ENCODE data around the gene IQSEC1. TPM values are rescaled to one million over a fixed set of nuclear protein-coding genes. Genes with fewer than 3 reads are reported as not detected.
"Not testable (repeated sequence)": the region's sequence is repeated elsewhere in the genome, so short reads cannot be mapped to it uniquely, and the experiment has no call there.

IQSEC1 gene

DNA sequence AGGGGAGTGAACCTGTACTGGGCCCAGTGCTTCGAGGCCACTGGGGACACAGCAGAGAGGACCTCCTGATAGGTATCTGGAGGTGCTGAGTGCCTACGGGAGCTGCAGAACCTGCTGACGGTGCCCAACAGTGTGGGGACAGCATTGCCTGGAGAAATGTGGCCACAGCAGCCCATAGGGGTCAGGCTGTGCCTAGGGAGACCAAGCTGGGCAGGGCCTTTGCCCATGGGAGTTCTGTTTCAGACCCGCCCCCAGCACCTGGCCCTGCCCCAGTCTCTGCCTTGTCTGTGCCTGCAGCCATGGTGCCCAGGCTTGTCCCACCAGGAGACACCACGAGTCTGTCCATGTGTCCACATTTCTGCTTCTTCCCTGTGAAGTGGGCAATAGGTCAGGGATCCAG lies 216.6 kb downstream of the IQSEC1 start:
- Histone ChIP-seq H3K9ac (ENCODE audit: low read depth, low read length) (no peak overlapping the region), H3K9me3 (replicated peaks; ENCODE audit: low read length) (no peaks in the 10 kb centered on the region), H3K27me3 (ENCODE audit: control insufficient read depth, insufficient read depth, low read length) (peaks cover 64% of the 10 kb centered on the region), H3K4me1 (ENCODE audit: control insufficient read depth, insufficient read depth, low read length) (no peaks in the 10 kb centered on the region), H3K4me3 (ENCODE audit: low read length) (no peak overlapping the region), H3K36me3 (ENCODE audit: insufficient read depth, low read length) (no peaks in the 10 kb centered on the region), H3K4me2 (ENCODE audit: low read length) (no peak overlapping the region)

DNA sequence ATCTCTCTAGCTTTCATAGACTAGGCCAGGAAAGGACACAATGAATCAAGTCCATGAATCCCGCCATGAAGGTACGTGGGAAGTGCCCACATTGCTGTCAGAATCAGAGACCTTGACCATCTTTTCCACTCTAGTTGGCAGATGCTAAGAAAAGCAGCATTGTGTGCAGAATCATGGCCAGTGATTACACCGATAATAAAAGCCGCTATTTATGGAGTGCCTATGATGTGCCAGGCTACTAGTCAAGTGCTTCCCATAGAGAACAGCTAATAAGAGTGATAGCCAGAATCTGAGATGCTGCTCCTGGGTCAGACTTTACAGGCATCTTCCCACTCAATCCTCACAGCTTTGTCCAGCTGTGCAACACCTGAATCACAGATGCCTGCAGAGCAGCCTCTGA lies 218.7 kb downstream of the IQSEC1 start:
- Histone ChIP-seq H3K36me3 (ENCODE audit: insufficient read depth, low read length) (no peaks in the 10 kb centered on the region), H3K9me3 (replicated peaks; ENCODE audit: low read length) (no peaks in the 10 kb centered on the region), H3K27me3 (ENCODE audit: control insufficient read depth, insufficient read depth, low read length) (peaks cover 62% of the 10 kb centered on the region), H3K4me3 (ENCODE audit: low read length) (no peak overlapping the region), H3K9ac (ENCODE audit: low read depth, low read length) (no peak overlapping the region), H3K4me2 (ENCODE audit: low read length) (no peak overlapping the region), H3K4me1 (ENCODE audit: control insufficient read depth, insufficient read depth, low read length) (no peaks in the 10 kb centered on the region)

- peaks cover 62% of the 10 kb centered on the region for H3K27me3 ChIP-seq (ENCODE audit: control insufficient read depth, insufficient read depth, low read length)
- H3K9me3 ChIP-seq (replicated peaks; ENCODE audit: low read length); H3K36me3 ChIP-seq (ENCODE audit: insufficient read depth, low read length); H3K4me3 ChIP-seq (ENCODE audit: low read length); H3K4me1 ChIP-seq (ENCODE audit: control insufficient read depth, insufficient read depth, low read length); H3K9ac ChIP-seq (ENCODE audit: low read depth, low read length); H3K4me2 ChIP-seq (ENCODE audit: low read length): not testable (repeated sequence)
Measured at GRCh38 chr3:12853847-12854246, 219.4 kb downstream of the IQSEC1 start.

GRCh38 chr3:12852201-12852600 lies 221.0 kb downstream of the IQSEC1 start:
- no peaks in the 10 kb centered on the region for H3K36me3 ChIP-seq (ENCODE audit: insufficient read depth, low read length)
- no peak overlapping the region for H3K4me2 ChIP-seq (ENCODE audit: low read length)
- H3K27me3 ChIP-seq (ENCODE audit: control insufficient read depth, insufficient read depth, low read length): peaks cover 52% of the 10 kb centered on the region
- no peaks in the 10 kb centered on the region for H3K4me1 ChIP-seq (ENCODE audit: control insufficient read depth, insufficient read depth, low read length)
- no peak overlapping the region for H3K4me3 ChIP-seq (ENCODE audit: low read length)
- no peak overlapping the region for H3K9ac ChIP-seq (ENCODE audit: low read depth, low read length)
- H3K9me3 ChIP-seq (replicated peaks; ENCODE audit: low read length): no peaks in the 10 kb centered on the region

Small RNA genes within 50 kb of the gene (small RNA-seq; reads per million reads assigned to genes)
- not detected for gene AC034198.1
- gene AC069271.1: not detected
